WERI-Rb-1 (cell line): Measurements from ENCODE around the gene C17orf107.

Experiments
- DNase-seq: peaks from one replicate; pipeline ENCODE4 v3.0.0-alpha.2; 2020
- H3K27ac ChIP-seq: fragments of 250-450 bp; sonication (Bioruptor Pico); 2 replicates; pipeline ENCODE4 v1.5.1; 2020; ENCODE audit warnings: mild to moderate bottlenecking, moderate library complexity
- H3K27me3 ChIP-seq: fragments of 250-450 bp; sonication (Bioruptor Pico); 2 replicates; pipeline ENCODE4 v1.5.1; 2021; ENCODE audit warnings: mild to moderate bottlenecking, low read depth, moderate library complexity; ENCODE audit not compliant: insufficient read depth, severe bottlenecking
- H3K36me3 ChIP-seq: fragments of 250-450 bp; sonication (Bioruptor Pico); 2 replicates; pipeline ENCODE4 v1.5.1; 2020; ENCODE audit warnings: mild to moderate bottlenecking, moderate library complexity
- H3K4me3 ChIP-seq: 2 replicates; pipeline ENCODE4 v1.5.1; 2011; ENCODE audit warnings: low read depth, mild to moderate bottlenecking, control low read depth, low read length
- H3K9me3 ChIP-seq: fragments of 250-450 bp; sonication (Bioruptor Pico); 2 replicates; pipeline ENCODE4 v1.5.1; 2021; ENCODE audit warnings: mild to moderate bottlenecking, moderate library complexity; ENCODE audit not compliant: severe bottlenecking
- TF ChIP-seq, protein P1 (sequence below): IDR thresholded peaks from 2 replicates; pipeline ENCODE4 v1.5.1; 2011; ENCODE audit warnings: low read depth, mild to moderate bottlenecking, control low read depth, inconsistent platforms, low read length

The C17orf107 gene

GRCh38 chr17:4881761-4882555 lies 17.4 kb upstream of the C17orf107 start:
- TF ChIP-seq, protein P1, sequence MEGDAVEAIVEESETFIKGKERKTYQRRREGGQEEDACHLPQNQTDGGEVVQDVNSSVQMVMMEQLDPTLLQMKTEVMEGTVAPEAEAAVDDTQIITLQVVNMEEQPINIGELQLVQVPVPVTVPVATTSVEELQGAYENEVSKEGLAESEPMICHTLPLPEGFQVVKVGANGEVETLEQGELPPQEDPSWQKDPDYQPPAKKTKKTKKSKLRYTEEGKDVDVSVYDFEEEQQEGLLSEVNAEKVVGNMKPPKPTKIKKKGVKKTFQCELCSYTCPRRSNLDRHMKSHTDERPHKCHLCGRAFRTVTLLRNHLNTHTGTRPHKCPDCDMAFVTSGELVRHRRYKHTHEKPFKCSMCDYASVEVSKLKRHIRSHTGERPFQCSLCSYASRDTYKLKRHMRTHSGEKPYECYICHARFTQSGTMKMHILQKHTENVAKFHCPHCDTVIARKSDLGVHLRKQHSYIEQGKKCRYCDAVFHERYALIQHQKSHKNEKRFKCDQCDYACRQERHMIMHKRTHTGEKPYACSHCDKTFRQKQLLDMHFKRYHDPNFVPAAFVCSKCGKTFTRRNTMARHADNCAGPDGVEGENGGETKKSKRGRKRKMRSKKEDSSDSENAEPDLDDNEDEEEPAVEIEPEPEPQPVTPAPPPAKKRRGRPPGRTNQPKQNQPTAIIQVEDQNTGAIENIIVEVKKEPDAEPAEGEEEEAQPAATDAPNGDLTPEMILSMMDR: peak; percentile 94

GRCh38 chr17:4884489-4884888 lies 14.8 kb upstream of the C17orf107 start:
- H3K4me3 ChIP-seq: no peak overlapping the region
- TF ChIP-seq, protein P1: no peak
- no peak overlapping the region for H3K27ac ChIP-seq
- H3K9me3 ChIP-seq: no peaks in the 10 kb centered on the region
- no peak for DNase-seq
- peaks cover 83% of the 10 kb centered on the region for H3K36me3 ChIP-seq
- H3K27me3 ChIP-seq: no peaks in the 10 kb centered on the region

More at GRCh38 chr17:4881761-4882555, 17.4 kb upstream of the C17orf107 start:
- no peaks in the 10 kb centered on the region for H3K27me3 ChIP-seq
- H3K4me3 ChIP-seq: no peak overlapping the region
- H3K36me3 ChIP-seq: peaks cover 76% of the 10 kb centered on the region
- no peak overlapping the region for H3K27ac ChIP-seq
- H3K9me3 ChIP-seq: no peaks in the 10 kb centered on the region
- peak; percentile 71 for DNase-seq

DNA sequence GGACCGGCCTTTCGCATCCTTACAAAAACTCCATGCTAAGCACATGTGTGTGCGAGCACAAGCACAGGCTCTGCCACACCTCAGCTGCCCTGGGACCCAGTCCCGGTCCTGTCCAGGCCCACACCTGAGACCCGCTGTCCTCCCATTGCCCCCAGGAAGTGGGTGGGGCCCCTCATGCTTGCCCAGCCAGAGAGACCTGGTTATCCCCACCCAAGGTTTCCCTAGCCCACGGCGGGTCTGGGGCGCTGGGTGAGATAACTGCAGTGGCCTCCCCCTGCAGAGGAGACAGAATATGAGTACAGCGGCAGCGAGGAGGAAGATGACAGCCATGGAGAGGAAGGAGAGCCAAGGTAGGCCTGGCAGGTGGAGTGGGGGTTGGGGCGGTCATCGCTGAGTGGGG lies 12.5 kb upstream of the C17orf107 start:
- TF ChIP-seq, protein P1: no peak
- Histone ChIP-seq H3K36me3 (peaks cover 84% of the 10 kb centered on the region), H3K9me3 (no peaks in the 10 kb centered on the region)

GRCh38 chr17:4887581-4887980 lies 11.8 kb upstream of the C17orf107 start:
- Histone ChIP-seq H3K36me3 (peaks cover 84% of the 10 kb centered on the region), H3K4me3 (no peak overlapping the region), H3K27me3 (no peaks in the 10 kb centered on the region), H3K27ac (no peak overlapping the region), H3K9me3 (no peaks in the 10 kb centered on the region)
- no peak for DNase-seq
- TF ChIP-seq, protein P1: no peak

More for the DNA sequence above, 12.5 kb upstream of the C17orf107 start:
- no peak for DNase-seq
- Histone ChIP-seq H3K27ac (no peak overlapping the region), H3K4me3 (no peak overlapping the region), H3K27me3 (no peaks in the 10 kb centered on the region)

GRCh38 chr17:4891411-4892410 lies 7.6 kb upstream of the C17orf107 start:
- Histone ChIP-seq H3K9me3 (no peaks in the 10 kb centered on the region), H3K27me3 (no peaks in the 10 kb centered on the region), H3K36me3 (peaks cover 91% of the 10 kb centered on the region), H3K27ac (no peak overlapping the region; the same call in 1 of the 2 replicates), H3K4me3 (no peak overlapping the region)
- DNase-seq: no peak
- TF ChIP-seq, protein P1: no peak
